ENCODE data around the gene WASF2. TPM values are rescaled to one million over a fixed set of nuclear protein-coding genes. Genes with fewer than 3 reads are reported as not detected.
"Not testable (repeated sequence)": the region's sequence is repeated elsewhere in the genome, so short reads cannot be mapped to it uniquely, and the experiment has no call there.

Gene WASF2
- total RNA-seq, 4 donors from 2014 or later, result 53.7 to 92.8 (median 79.8) TPM

DNA sequence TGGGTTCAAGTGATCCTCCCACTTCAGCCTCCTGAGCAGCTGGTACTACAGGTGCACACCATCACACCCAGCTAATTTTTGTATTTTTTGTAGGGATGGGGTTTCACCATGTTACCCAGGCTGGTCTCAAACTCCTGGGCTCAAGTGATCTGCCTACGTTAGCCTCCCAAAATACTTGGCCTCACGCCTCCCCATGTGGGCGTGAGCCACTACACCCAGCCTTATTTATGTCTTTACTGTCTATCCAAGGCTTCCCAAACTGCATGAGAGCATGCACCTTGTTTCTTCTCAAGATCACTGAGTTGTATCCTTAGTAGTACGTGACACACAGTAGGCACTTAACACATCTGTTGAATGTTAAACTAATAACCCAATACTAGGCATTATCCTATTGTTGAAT, 14.2 kb downstream of the WASF2 start:
- Histone ChIP-seq H3K4me1 (peaks cover 12 to 95% (median 46%) of the 10 kb centered on the region in 3 donors), H3K4me3 (no peak overlapping the region), H3K36me3 (peaks cover 0 to 30% (median 0%) of the 10 kb centered on the region in 3 donors), H3K27me3 (no peaks in the 10 kb centered on the region), H3K9me3 (no peaks in the 10 kb centered on the region), H3K27ac (no peak overlapping the region)
- intact Hi-C loops (cut with DNase I), result no loop called here
- WGBS, 2 donors, result 71 to 80% methylated on average over 4 of the region's 4 CpGs
- no peak for DNase-seq
- TF ChIP-seq, protein P1, sequence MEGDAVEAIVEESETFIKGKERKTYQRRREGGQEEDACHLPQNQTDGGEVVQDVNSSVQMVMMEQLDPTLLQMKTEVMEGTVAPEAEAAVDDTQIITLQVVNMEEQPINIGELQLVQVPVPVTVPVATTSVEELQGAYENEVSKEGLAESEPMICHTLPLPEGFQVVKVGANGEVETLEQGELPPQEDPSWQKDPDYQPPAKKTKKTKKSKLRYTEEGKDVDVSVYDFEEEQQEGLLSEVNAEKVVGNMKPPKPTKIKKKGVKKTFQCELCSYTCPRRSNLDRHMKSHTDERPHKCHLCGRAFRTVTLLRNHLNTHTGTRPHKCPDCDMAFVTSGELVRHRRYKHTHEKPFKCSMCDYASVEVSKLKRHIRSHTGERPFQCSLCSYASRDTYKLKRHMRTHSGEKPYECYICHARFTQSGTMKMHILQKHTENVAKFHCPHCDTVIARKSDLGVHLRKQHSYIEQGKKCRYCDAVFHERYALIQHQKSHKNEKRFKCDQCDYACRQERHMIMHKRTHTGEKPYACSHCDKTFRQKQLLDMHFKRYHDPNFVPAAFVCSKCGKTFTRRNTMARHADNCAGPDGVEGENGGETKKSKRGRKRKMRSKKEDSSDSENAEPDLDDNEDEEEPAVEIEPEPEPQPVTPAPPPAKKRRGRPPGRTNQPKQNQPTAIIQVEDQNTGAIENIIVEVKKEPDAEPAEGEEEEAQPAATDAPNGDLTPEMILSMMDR (IDR thresholded peaks at IDR 0.05), result no peak
- no peak for TF ChIP-seq POLR2A (IDR thresholded peaks at IDR 0.05)

DNA sequence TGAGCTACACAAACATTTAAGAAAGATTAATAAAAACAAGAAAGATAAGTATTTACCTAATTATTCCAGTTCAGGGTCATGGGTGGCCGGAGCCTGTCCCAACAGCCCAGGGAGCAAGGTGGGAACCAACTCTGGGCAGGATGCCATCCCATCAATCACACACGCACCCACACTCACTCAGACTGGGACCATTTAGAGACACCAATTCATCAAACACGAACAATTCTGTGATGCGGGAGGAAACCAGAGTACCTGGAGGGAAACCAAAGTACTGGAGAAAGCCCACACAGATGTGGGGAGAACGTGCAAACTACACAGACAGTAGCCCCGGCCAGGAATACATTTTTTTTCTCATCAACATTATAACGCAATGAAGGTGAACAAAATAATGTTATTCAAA, 16.2 kb downstream of the WASF2 start:
- H3K27me3 ChIP-seq, result no peaks in the 10 kb centered on the region
- intact Hi-C loops (cut with DNase I), result no loop called here
- peaks cover 19 to 96% (median 62%) of the 10 kb centered on the region in 3 donors for H3K4me1 ChIP-seq
- no peak for TF ChIP-seq POLR2A (IDR thresholded peaks at IDR 0.05)
- TF ChIP-seq, protein P1 (IDR thresholded peaks at IDR 0.05), result no peak
- H3K4me3 ChIP-seq, result no peak overlapping the region
- no peak for DNase-seq
- H3K36me3 ChIP-seq, result peaks cover 0 to 19% (median 0%) of the 10 kb centered on the region in 3 donors
- no peaks in the 10 kb centered on the region for H3K9me3 ChIP-seq
- WGBS, 2 donors, result 22 to 25% methylated on average over 7 of the region's 7 CpGs
- H3K27ac ChIP-seq, result peak overlapping the region in 1 of 4 donors; percentile 41

- Histone ChIP-seq H3K36me3 (peaks cover 0 to 18% (median 0%) of the 10 kb centered on the region in 3 donors), H3K4me1 (peaks cover 23 to 98% (median 57%) of the 10 kb centered on the region in 3 donors)
- WGBS, 2 donors, result 81 to 90% methylated on average over 4 to 6 of the region's 7 CpGs
- H3K9me3 ChIP-seq; H3K27me3 ChIP-seq; H3K4me3 ChIP-seq; H3K27ac ChIP-seq; DNase-seq; intact Hi-C loops (cut with DNase I): not testable (repeated sequence)
Measured at GRCh38 chr1:27472098-27472497, 17.9 kb downstream of the WASF2 start.

GRCh38 chr1:27471477-27471876, 18.5 kb downstream of the WASF2 start:
- Histone ChIP-seq H3K27me3 (no peaks in the 10 kb centered on the region), H3K4me3 (no peak overlapping the region), H3K27ac (no peak overlapping the region), H3K9me3 (no peaks in the 10 kb centered on the region), H3K4me1 (peaks cover 17 to 98% (median 52%) of the 10 kb centered on the region in 3 donors), H3K36me3 (peaks cover 0 to 21% (median 0%) of the 10 kb centered on the region in 3 donors)
- no peak for TF ChIP-seq POLR2A (IDR thresholded peaks at IDR 0.05)
- DNase-seq, result no peak
- intact Hi-C loops (cut with DNase I), result no loop called here
- 89 to 92% methylated on average over 3 of the region's 3 CpGs for WGBS, 2 donors

GRCh38 chr1:27469334-27469733, 20.6 kb downstream of the WASF2 start:
- peaks cover 0 to 36% (median 0%) of the 10 kb centered on the region in 3 donors for H3K36me3 ChIP-seq
- H3K4me3 ChIP-seq, result no peak overlapping the region
- intact Hi-C loops (cut with DNase I), result no loop called here
- no peak for DNase-seq
- no peaks in the 10 kb centered on the region for H3K9me3 ChIP-seq
- H3K27ac ChIP-seq, result no peak overlapping the region
- WGBS, 2 donors, result 76 to 79% methylated on average over 6 of the region's 6 CpGs
- no peak for TF ChIP-seq POLR2A (IDR thresholded peaks at IDR 0.05)
- TF ChIP-seq, protein P1 (IDR thresholded peaks at IDR 0.05), result no peak
- peaks cover 16 to 97% (median 41%) of the 10 kb centered on the region in 3 donors for H3K4me1 ChIP-seq
- no peaks in the 10 kb centered on the region for H3K27me3 ChIP-seq

DNA sequence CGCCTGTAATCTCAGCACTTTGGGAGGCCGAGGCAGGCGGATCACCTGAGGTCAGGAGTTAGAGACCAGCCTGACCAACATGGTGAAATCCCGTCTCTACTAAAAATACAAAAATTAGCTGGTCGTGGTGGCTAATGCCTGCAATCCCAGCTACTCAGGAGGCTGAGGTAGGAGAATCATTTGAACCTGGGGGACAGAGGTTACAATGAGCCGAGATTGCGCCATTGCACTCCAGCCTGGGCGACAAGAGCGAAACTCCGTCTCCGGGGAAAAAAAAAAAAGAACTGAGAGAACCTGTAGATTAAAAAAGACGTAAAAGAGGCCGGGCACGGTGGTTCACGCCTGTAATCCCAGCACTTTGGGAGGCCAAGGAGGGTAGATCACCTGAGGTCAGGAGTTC, 21.6 kb downstream of the WASF2 start:
- intact Hi-C loops (cut with DNase I); H3K4me3 ChIP-seq; H3K27me3 ChIP-seq; H3K9me3 ChIP-seq; H3K27ac ChIP-seq; DNase-seq: not testable (repeated sequence)
- Histone ChIP-seq H3K36me3 (peaks cover 0 to 36% (median 0%) of the 10 kb centered on the region in 3 donors), H3K4me1 (peaks cover 23 to 97% (median 43%) of the 10 kb centered on the region in 3 donors)
- 86 to 88% methylated on average over 15 of the region's 15 CpGs for WGBS, 2 donors

Measured in esophagus squamous epithelium (tissue), 5 donors.